Panc1 (cell line): ENCODE results near the gene SMIM43. TPM values are rescaled to one million over a fixed set of nuclear protein-coding genes. Genes with fewer than 3 reads are reported as not detected.

Experiments
- ATAC-seq: fragments of 200-7000 bp; cut with Tn5 transposase; 2 replicates; pipeline ENCODE4 v1.9.1; 2020; ENCODE audit warnings: mild to moderate bottlenecking, moderate library complexity
- BruUV-seq: library from RNA; stranded (reverse); fragments of 400-500 nt; replicated peaks from 2 replicates; lab custom pipeline; 2021; lab: Mats Ljungman, UMichigan
- CTCF ChIA-PET: fragments of 300-600 bp; sonication (Branson Sonifier 250); formaldehyde crosslinking; loops from one replicate; lab custom pipeline; 2022; ENCODE audit warnings: antibody characterized with exemption; lab: Charles Lee
- POLR2A ChIA-PET: fragments of 300-600 bp; sonication (Branson Sonifier 250); formaldehyde crosslinking; loops from one replicate; lab custom pipeline; 2022; ENCODE audit warnings: antibody characterized with exemption; lab: Charles Lee
- DNase-seq: peaks from one replicate; pipeline ENCODE4 v3.0.0-alpha.2; 2010; ENCODE audit warnings: low read depth, low spot score
- H3K27ac ChIP-seq: 2 replicates; pipeline ENCODE4 v1.5.1; 2011; ENCODE audit warnings: mild to moderate bottlenecking, low read length, inconsistent platforms
- H3K27me3 ChIP-seq: fragments of 200-500 bp; sonication (Bioruptor generic); 2 replicates; pipeline ENCODE4 v1.6.0; 2014; ENCODE audit warnings: low read length, inconsistent platforms; ENCODE audit not compliant: control insufficient read depth, insufficient read depth
- H3K36me3 ChIP-seq: fragments of 200-500 bp; sonication (Bioruptor generic); 2 replicates; pipeline ENCODE4 v1.5.1; 2014; ENCODE audit warnings: inconsistent platforms, mild to moderate bottlenecking, low read length, moderate library complexity; ENCODE audit not compliant: control insufficient read depth, insufficient read depth
- H3K4me1 ChIP-seq: 2 replicates; pipeline ENCODE4 v1.5.1; 2011; ENCODE audit warnings: inconsistent platforms, mild to moderate bottlenecking, low read length, moderate library complexity; ENCODE audit not compliant: control insufficient read depth, insufficient read depth
- H3K4me3 ChIP-seq, 2 experiments: 2 replicates each; pipeline ENCODE4 v1.5.1; 2011 to 2012; ENCODE audit warnings: low read depth in 2 of 2, low read length in 2 of 2, mild to moderate bottlenecking in 2 of 2, inconsistent platforms in 1 of 2, moderate library complexity in 1 of 2
- H3K9me3 ChIP-seq: fragments of 200-500 bp; sonication (Bioruptor generic); 2 replicates; pipeline ENCODE4 v1.5.1; 2014; ENCODE audit warnings: low read depth, mild to moderate bottlenecking, inconsistent platforms, low read length, moderate library complexity; ENCODE audit not compliant: control insufficient read depth, insufficient read depth
- CTCF ChIP-seq: fragments of 450-650 bp; IDR thresholded peaks from 2 replicates; pipeline ENCODE4 v1.5.1; 2017; ENCODE audit warnings: mild to moderate bottlenecking
- POLR2AphosphoS5 ChIP-seq: IDR thresholded peaks from 2 replicates; pipeline ENCODE4 v1.6.1; 2012; ENCODE audit warnings: mild to moderate bottlenecking, low read depth, low read length, moderate library complexity
- REST ChIP-seq, 2 experiments: IDR thresholded peaks; 2 replicates each; pipeline ENCODE4 v1.6.1; 2011 to 2012; ENCODE audit warnings: low read depth in 2 of 2, control low read depth in 1 of 2, low read length in 1 of 2, mild to moderate bottlenecking in 1 of 2, moderate library complexity in 1 of 2; ENCODE audit not compliant: insufficient read depth in 1 of 2
- SIN3A ChIP-seq: IDR thresholded peaks from 2 replicates; pipeline ENCODE4 v1.6.1; 2012; ENCODE audit warnings: low read depth, mild to moderate bottlenecking, low read length, moderate library complexity, borderline replicate concordance; ENCODE audit not compliant: insufficient read depth
- TCF7L2 ChIP-seq: IDR thresholded peaks from 2 replicates; pipeline ENCODE4 v1.6.1; 2011; ENCODE audit warnings: mild to moderate bottlenecking, low read depth, low read length, inconsistent platforms
- in situ Hi-C: cut with HindIII; loops from 2 replicates; pipeline ENCODE4 v1.10.0; 2016; ENCODE audit warnings: low sequenced_read_pairs, low pct_unique_long_range_greater_than_20kb
- intact Hi-C: fragments of 100-400 bp; cut with micrococcal nuclease; formaldehyde crosslinking; loops from one replicate; pipeline ENCODE4 v1.10.0; 2022; ENCODE audit not compliant: unreplicated experiment
- total RNA-seq: library from RNA; stranded (reverse); gene quantifications from one replicate; pipeline ENCODE4 v1.2.1, GENCODE V29; 2021; ENCODE audit not compliant: unreplicated experiment

Gene SMIM43
- total RNA-seq, 1 experiment from 2014 or later = not detected

DNA sequence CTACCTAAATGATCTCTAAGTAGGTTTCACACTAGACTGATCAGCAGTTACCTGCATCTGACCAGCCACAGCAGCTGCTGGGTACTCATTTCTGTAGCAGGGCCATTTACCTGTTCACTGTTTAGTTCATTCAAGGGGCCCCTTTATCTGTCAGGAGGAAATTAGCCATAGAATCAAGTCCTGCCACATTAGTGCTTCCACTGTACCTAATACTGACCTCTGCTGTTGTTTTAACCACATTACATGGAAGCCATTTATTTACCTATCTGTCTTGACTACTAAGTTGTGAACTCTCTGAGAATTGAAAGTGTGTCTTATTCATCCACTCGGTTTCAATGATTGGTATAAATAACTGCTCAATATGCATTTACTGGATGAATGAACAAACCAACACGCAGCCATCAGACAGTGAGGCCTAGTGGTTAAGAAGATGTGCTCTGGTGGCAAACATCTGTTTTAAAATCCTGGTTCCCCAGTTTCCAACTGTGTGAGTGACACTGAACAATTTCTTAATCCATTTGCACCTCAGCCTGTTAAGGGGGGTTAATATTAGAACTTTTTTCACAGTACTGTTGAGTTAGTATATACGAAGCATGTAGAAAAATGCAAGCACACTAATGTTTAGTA is 38.2 kb downstream of the SMIM43 start:
- H3K4me1 ChIP-seq = no peaks in the 10 kb centered on the region
- H3K9me3 ChIP-seq = no peaks in the 10 kb centered on the region
- no TSS peak for BruUV-seq
- ChIA-PET CTCF (no interaction called here), POLR2A (no interaction called here)
- intact Hi-C loops (loop anchor here (1.0 to 5.0 kb wide), 3 partner anchors 29 to 59 kb away; no protein-coding TSS in a partner anchor), in situ Hi-C loops (no loop called here)
- TF ChIP-seq CTCF = peak; percentile 74
- no peak for TF ChIP-seq POLR2AphosphoS5
- H3K27me3 ChIP-seq = no peaks in the 10 kb centered on the region
- H3K36me3 ChIP-seq = no peaks in the 10 kb centered on the region
- DNase-seq (peak; percentile 48), ATAC-seq (peak; percentile 80; the same call in 1 of the 2 replicates)
- H3K27ac ChIP-seq = no peak overlapping the region
- H3K4me3 ChIP-seq = no peak overlapping the region

DNA sequence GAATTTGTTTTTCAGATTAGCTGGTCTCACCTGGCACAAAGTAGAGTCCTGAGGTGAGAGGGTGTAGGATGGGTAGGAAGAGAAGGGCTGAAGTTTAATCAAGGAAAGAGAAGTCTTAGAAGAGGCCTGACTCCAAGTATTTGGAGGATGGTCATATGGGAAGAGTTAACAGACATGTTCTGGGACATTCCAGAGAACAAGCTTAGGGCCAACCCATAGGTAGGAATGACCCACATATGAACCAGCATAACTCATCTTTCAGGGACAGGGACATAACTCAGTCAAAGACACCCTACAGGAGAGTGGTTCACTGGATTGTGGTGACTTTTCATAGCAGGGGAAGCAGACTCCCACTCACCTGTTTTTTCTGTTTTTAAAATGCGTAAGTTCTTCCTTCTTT is 40.3 kb downstream of the SMIM43 start:
- no peak overlapping the region for H3K4me3 ChIP-seq
- ATAC-seq (no peak), DNase-seq (no peak)
- no peaks in the 10 kb centered on the region for H3K9me3 ChIP-seq
- no TSS peak for BruUV-seq
- H3K27ac ChIP-seq = no peak overlapping the region
- POLR2A ChIA-PET = no interaction called here
- intact Hi-C loops = loop anchor here (5.0 kb wide), 2 partner anchors 37 to 57 kb away; no protein-coding TSS in a partner anchor
- H3K27me3 ChIP-seq = no peaks in the 10 kb centered on the region
- in situ Hi-C loops = no loop called here
- CTCF ChIA-PET = no interaction called here
- H3K36me3 ChIP-seq = no peaks in the 10 kb centered on the region
- H3K4me1 ChIP-seq = no peaks in the 10 kb centered on the region
- TF ChIP-seq POLR2AphosphoS5 (no peak), CTCF (no peak), SIN3A (no peak), REST (IDR thresholded peaks at IDR 0.05; ENCODE audit: insufficient read depth in 1 of 2, low read depth in 2 of 2, low read length in 1 of 2) (no peak), TCF7L2 (no peak)
